Right hindlimb (tissue), 1 donor: ENCODE results near the gene PROS1.
"Not testable (repeated sequence)": the region's sequence is repeated elsewhere in the genome, so short reads cannot be mapped to it uniquely, and the experiment has no call there.

Experiments used
- DNase-seq: peaks from one replicate; pipeline ENCODE4 v3.0.0-alpha.2; 2018

The PROS1 gene

DNA sequence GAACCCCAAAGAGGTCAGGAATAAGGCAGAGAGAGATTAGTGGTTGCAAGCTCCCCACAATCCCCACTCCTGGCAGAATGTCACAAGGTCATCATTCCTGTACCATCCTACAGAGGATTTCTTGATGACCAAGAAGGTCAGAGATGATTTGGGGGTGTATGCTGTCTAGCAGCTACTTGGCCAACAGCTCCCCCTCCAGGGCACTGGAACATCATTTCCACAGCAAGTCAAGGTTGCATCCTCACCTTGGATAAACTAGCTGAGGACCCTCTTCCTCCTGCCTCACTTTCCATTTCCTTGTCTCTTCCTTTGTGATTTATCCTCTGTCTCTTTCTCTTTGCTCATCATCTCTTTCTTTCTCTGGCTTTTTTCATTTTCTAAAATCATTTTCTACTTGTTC is 106.3 kb downstream of the PROS1 start:
- no peak for DNase-seq

DNA sequence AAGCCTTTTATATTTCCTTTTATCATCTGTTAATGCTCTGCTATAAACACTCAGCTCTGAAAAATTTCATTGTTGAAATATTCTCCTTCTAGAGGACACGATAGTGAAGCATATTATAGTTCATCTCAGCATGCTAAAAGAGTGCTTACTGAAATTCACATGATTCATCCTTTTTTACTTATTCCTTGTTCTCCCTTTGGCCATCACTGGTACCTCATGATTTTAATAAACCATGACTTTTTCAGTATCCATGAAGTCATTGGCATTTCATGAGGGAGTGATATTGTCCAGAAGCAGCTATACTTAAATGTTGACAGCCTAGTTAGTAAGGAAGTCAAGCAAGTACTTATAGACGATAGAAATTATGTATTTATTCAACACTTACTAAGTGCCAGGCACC is 112.7 kb downstream of the PROS1 start:
- DNase-seq, result no peak

DNA sequence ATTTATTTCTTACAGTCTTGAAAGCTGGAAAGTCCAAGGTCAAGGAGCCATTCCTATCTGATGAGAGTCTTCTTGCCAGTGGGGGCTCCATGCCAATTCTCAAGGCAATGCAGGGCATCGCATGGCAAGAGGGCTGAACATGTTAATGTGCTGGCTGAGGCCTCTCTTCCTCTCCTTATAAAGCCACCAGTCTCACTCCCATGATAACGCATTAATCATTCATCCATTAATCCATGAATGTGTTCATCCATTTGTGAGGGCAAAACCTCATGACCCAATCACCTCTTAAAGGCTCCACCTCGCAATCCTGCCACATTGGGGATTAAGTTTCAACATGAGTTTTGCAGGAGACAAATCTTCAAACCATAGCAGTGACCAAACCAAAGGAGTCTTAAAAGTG is 118.3 kb downstream of the PROS1 start:
- no peak for DNase-seq

DNA sequence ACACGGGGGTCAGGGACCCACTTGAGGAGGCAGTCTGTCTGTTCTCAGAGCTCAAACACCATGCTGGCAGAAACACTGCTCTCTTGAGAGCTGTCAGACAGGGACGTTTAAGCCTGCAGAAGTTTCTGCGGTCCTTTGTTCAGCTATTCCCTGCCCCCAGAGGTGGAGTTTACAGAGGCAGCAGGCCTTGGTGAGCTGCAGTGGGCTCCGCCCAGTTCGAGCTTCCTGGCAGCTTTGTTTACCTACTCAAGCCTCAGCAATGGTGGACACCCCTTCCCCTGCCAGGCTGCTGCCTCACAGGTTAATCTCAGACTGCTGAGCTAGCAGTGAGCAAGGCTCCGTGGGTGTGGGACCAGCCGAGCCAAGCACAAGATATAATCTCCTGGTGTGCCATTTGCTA is 121.5 kb downstream of the PROS1 start:
- not testable (repeated sequence) for DNase-seq

DNA sequence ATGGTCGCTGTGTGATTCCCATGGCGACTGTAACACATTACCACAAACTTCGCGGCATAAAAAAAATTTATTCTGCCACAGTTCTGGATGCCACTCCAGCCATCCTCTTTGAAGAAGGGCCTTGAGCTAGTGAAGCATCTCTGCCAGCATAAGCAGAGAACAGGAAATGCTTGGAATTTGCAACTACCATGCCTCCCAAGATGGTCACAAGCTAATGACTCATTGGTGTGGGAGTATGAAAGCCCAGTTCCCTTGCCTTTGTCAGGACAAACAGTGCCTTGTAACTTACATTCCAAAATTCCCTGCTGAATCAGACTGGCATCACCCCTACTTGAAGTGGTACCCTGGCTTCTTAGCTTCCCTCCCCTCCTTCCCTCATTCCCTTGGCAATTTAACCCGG is 129.7 kb downstream of the PROS1 start:
- DNase-seq, result no peak

DNA sequence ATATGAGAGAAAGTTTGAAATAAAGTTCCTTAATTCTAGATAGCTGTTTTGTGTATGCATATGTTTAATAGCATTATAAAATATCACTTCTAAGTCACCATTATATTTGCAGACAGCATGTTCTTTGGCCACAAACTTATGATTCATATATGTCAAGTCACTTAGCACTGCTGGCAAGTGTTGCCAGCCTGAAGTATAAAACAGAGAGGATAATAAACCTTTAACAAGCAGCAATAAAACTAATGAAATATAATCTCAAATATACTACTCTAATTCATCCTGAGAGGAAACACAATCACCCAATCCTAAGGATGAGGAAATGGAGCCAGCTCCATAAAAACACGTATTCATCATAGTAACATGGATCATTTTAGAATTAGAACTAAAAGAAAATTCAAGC is 134.5 kb downstream of the PROS1 start:
- DNase-seq, result not testable (repeated sequence)
